NCI-H2227 (cell line): ENCODE results near the gene NEDD4L.

ENCODE experiments used
- DNase-seq: peaks from one replicate; lab custom pipeline; 2025; ENCODE audit not compliant: unreplicated experiment; lab: John Stamatoyannopoulos, UW

Gene NEDD4L

DNA sequence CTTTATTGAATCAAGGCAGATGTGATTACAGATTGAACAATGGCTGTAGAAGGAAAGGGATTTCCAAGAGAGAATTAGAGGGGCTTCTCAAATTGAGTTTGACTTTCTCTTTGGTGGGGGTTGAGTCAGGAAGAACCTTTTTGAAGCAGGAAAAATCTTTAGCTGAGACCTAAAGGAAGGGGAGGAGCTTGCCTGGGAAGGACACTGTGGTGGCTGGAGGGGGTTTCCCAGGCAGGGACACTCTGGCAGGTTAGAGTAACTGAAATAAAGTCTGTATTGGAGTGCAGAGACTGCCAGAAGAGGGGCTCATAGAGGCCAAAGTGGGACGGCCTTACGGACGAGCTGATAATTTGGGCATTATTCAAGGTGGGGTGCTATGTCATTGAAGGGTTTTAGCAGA, 69.3 kb downstream of the NEDD4L start:
- no peak for DNase-seq

GRCh38 chr18:58114766-58115165, 70.7 kb downstream of the NEDD4L start:
- no peak for DNase-seq

DNA sequence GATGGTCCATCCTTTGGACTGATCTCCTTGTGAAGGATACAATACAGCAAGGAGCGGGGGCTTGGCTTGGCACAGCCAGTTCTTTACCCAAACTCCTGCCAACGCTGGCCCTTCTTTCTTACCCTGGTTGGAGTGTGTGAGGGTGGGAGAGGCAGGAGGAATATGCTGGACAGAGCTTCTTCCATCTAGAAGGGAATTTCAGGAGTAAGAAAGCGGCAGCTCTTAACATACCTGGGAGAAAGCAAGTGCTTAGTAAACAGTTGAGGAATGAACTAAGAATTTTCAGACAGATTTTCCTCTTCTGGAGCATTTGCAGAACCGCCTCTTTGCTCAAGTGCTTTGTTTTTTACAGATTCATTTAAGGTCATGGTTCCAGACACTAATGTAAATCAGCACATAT, 72.8 kb downstream of the NEDD4L start:
- DNase-seq: no peak

GRCh38 chr18:58117786-58118403, 73.9 kb downstream of the NEDD4L start:
- peak; percentile 39 for DNase-seq

DNA sequence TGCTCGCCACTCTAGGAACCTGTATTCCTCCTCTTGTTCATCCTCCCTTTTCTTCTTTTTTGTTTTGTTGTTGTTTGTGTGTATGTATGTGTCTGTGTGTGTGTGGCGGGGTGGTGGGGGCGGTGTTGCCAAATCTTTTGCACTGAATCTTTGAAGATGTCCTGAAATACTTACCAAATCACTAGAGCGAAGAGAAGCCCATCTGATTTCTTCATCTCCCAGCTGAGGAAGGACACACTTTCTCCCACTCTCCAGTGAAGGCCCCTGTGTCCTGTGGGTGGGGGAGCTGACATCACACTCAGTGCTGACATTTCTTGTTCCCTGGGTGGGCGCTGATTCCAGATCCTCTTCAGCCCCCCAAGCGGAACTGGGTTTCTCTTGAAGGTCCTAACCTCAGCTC, 74.5 kb downstream of the NEDD4L start:
- DNase-seq: no peak

DNA sequence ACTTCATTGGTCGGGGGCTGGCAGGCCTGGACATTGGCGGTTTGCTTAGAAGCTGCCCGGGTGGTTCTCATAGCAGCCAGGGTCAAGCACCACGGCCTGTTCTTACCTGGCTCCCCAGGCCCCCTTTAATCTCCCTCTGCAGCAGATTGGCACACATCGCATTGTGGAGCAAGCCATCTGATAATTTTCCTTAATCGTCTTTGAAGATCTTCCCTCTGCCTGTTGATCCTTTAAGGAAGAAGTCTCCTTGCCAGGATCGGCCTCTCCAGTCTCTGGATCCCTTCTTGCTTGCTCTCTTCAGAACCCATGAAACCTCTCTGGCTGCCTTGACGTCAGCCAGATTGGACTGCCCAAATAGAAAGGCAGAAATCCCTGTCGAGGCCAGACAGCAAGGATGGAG, 75.8 kb downstream of the NEDD4L start:
- DNase-seq: no peak

DNA sequence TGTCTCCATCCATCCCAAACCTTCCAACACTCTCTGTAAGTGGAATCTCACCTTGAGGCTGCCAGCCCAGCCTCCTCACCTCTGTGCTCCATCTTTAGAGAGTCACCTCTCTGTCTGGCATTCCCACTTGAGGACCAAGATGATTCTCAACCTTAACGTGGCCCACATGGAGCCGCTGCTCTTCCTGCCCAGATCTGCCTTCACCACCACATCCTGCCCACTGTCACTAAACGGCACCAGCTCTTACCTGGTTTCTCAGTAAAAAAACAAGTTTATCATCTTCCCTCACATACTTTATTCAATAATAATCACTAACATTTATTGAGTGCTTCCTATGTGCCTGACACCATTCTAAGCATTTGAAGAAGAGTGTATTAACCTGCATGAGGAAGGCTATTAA, 80.4 kb downstream of the NEDD4L start:
- DNase-seq: no peak

- no peak for DNase-seq
Measured at GRCh38 chr18:58125183-58125582, 81.2 kb downstream of the NEDD4L start.

DNA sequence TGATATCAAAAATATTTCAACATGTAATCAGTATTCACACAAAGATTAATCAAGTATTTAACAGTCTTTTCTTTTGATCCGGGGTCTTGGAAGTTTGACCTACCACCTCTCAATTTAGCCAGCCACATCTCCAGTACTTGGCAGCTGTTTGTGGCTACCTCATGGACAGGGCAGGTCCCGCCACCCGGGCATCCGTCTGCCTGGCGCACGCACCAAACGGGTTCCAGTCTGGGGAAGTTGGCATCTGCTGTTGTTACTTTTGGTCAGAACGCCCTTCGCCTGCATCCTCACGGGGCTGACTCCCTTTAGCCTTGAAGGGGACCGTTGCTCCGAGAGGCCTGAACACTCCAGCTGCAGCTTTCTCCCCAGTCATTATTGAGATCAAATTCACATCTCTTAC, 81.7 kb downstream of the NEDD4L start:
- no peak for DNase-seq

DNA sequence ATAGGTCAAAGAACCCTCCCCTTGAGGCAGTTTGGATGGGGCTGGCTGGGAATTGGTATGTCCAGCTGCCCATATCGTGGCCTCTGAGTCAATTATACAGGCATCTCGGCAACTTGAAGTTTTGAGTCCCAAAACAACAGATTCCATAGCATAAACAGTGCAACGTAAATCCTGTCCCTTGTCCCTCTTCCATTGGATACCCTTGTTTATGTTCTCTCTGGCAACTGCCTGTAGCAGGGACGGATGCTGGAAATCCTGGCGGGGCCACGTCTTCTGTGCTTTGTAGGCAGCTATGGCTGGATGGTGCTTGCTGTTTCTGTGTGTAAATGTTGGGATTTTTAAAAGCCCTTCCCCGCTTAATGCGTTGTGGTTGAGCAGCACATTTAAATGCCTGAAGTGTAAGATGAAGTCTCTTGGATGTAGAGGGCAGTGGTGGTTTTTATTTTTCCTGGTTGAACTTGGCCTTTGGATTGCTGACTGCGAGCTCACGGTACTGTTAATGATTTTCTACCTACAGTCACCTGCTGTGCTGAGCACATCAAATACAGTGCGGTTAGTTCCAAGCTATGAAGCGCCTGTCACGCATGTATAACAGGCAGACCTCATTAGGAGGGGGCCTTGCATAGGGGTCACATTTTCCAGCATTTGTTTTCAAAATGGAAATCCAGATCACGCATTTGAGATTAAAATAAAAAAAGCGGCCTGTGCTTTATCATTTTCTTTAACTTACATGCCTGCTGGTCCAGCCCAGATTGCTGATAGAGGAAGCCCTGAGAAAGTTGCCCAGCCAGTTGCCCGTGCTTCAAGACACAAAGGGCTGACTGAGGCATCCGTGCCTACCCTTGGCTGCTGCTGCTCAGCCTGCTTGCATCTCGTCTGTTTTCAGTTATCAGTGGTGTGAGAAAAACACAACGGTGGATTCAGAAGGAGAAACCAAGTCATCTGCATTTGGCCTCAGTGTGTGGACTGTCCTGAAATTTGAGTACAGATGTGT, 84.7 kb downstream of the NEDD4L start:
- peak; percentile 39 for DNase-seq

GRCh38 chr18:58132595-58133261, 88.7 kb downstream of the NEDD4L start:
- DNase-seq: no peak

- DNase-seq: no peak
Measured at GRCh38 chr18:58135183-58135641, 91.2 kb downstream of the NEDD4L start.

- DNase-seq: peak; percentile 73
Measured at GRCh38 chr18:58135701-58136331, 91.8 kb downstream of the NEDD4L start.

GRCh38 chr18:58136879-58137278, 92.9 kb downstream of the NEDD4L start:
- DNase-seq: no peak

DNA sequence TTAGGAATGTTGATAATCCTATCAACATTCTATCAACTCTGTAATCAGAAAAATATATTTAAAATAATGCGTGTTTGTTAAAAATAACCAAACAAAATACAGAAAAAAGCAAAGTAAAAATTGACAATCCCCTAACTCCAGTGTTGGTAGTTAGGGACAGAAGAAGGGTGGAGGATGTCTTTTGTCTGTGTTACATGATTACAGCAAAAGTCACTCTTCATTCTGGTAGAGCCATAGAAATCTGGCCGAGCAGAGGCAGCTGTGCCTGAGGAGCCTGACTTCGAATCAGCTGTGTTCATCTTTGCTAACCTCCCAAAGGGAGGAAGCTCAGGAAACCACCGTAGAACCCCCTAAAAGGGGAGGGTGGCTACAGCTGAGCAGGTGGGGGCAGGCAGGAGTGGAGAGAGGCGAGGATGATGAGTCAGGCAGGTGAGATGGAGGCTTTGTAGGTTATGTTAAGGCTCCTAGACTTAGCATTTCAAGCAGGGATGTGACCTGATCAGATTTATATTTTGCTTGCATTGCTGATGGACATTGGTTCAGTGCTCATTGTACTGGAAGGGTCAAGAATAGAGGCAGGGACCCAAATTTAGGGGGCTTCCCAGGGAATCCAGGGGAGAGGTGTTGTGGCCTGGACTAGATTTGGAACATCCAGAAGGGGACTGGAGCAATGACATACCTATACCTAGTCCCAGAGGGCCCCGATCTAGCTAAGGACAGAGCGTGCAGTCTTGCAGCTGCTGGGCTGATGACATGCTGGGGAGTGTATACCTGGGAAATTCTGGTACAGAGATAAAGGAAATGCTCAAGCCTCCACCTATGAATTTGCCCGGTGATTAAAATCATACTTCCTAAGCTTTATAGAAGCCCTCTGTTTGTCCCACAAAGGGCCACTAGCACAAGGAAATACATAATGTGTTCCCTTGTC, 95.7 kb downstream of the NEDD4L start:
- DNase-seq: no peak

- DNase-seq: peak; percentile 73
Measured at GRCh38 chr18:58140387-58141325, 96.6 kb downstream of the NEDD4L start.

- no peak for DNase-seq
Measured at GRCh38 chr18:58143386-58143785, 99.4 kb downstream of the NEDD4L start.

GRCh38 chr18:58144106-58144505, 100.1 kb downstream of the NEDD4L start:
- no peak for DNase-seq

DNA sequence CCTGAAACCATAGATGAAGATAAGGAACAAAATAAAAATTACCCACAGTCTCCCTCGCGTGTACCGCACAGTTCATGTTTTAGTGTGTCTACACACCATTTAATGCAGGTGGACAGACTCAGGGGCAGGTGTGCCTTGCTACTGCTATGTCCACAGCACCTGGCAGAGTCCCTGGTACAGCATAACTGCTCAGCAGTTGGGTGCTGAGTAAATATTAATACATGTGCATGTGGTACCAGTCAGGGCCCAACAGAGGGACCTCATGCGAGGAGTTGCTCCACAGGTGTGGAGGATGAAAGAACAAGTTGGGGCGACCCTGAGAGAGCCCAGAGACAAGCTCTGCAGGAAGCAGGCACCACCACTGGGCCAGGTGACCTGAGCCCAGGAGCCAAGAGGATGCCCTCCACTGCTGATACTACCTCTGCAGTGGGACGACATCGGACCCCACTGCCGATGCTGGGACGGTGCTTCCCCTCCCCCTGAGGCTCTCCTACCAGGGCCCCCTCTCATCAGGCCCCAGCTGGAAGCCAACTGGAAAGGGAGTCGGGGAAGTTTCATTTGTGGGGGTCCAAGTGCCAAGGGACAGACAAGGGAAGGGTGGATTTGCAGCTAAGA, 100.8 kb downstream of the NEDD4L start:
- DNase-seq: no peak
